Endodermal cell (in vitro differentiated cells): ENCODE measurements around the gene EYA2. TPM values are rescaled to one million over a fixed set of nuclear protein-coding genes. Genes with fewer than 3 reads are reported as not detected.

ENCODE experiments used
- DNase-seq: peaks from one replicate; pipeline ENCODE4 v3.0.0-alpha.2; 2017
- H3K27ac ChIP-seq: 2 replicates; pipeline ENCODE4 v1.5.1; 2013; ENCODE audit warnings: mild to moderate bottlenecking, low read depth, low read length, moderate library complexity
- H3K27me3 ChIP-seq: 2 replicates; pipeline ENCODE4 v1.6.1; 2013; ENCODE audit warnings: mild to moderate bottlenecking, low read length, moderate library complexity; ENCODE audit not compliant: insufficient read depth, control insufficient read depth, poor library complexity, severe bottlenecking
- H3K36me3 ChIP-seq: 2 replicates; pipeline ENCODE4 v1.7.0; 2013; ENCODE audit warnings: mild to moderate bottlenecking, low read length, moderate library complexity; ENCODE audit not compliant: control insufficient read depth, insufficient read depth
- H3K4me1 ChIP-seq: one replicate; pipeline ENCODE4 v1.7.0; 2013; ENCODE audit warnings: low read length; ENCODE audit not compliant: control insufficient read depth, insufficient read depth
- H3K4me3 ChIP-seq: 2 replicates; pipeline ENCODE4 v1.5.1; 2013; ENCODE audit warnings: mild to moderate bottlenecking, low read length, moderate library complexity
- H3K9ac ChIP-seq: 2 replicates; pipeline ENCODE4 v1.6.1; 2013; ENCODE audit warnings: mild to moderate bottlenecking, low read length, moderate library complexity; ENCODE audit not compliant: poor library complexity, severe bottlenecking; ENCODE audit errors: extremely low read depth
- H3K9me3 ChIP-seq: 2 replicates; pipeline ENCODE4 v1.6.1; 2013; ENCODE audit warnings: mild to moderate bottlenecking, low read length, moderate library complexity; ENCODE audit not compliant: control insufficient read depth
- H3K27ac Mint-ChIP-seq: 2 replicates; pipeline ENCODE4 v1.8.0; 2020; ENCODE audit warnings: mixed read lengths
- H3K27me3 Mint-ChIP-seq: 2 replicates; pipeline ENCODE4 v1.8.0; 2021; ENCODE audit warnings: mild to moderate bottlenecking, mixed read lengths; ENCODE audit not compliant: insufficient read depth
- H3K36me3 Mint-ChIP-seq: 2 replicates; pipeline ENCODE4 v1.8.0; 2020; ENCODE audit warnings: low read depth, mixed read lengths
- H3K4me1 Mint-ChIP-seq: 2 replicates; pipeline ENCODE4 v1.8.0; 2020; ENCODE audit warnings: mixed read lengths
- H3K4me3 Mint-ChIP-seq: 2 replicates; pipeline ENCODE4 v1.8.0; 2020; ENCODE audit warnings: mild to moderate bottlenecking, moderate library complexity, mixed read lengths
- H3K9me3 Mint-ChIP-seq: 2 replicates; pipeline ENCODE4 v1.8.0; 2020; ENCODE audit warnings: mild to moderate bottlenecking, mixed read lengths
- WGBS, 2 experiments: methylation state at CpG; one replicate each; pipeline versions ENCODE4 v1.1.5 to v1.1.7; 2013; ENCODE audit warnings: missing lambda C conversion rate in 2 of 2, mixed read lengths in 1 of 2; ENCODE audit not compliant: insufficient coverage in 1 of 2, insufficient read length in 1 of 2; 5-methylcytosine and 5-hydroxymethylcytosine counted together
- total RNA-seq, 2 donors: library from RNA; stranded (reverse); fragmentation: NEBNext Ultra II Directional in 1 of 2; extraction: Animal tissue kit (Norgen Biotek cat#: 25700) in 1 of 2; gene quantifications; 2 replicates in 1 of 2; 3 replicates in 1 of 2; pipeline ENCODE4 v1.2.1, GENCODE V29; 2021
- TF ChIP-seq, protein P1 (sequence below): fragments of 200-600 bp; sonication (generic); conservative IDR thresholded peaks from 2 replicates; pipeline ENCODE4 v1.5.0; 2021; ENCODE audit warnings: antibody characterized with exemption, mild to moderate bottlenecking

EYA2 gene
- total RNA-seq, 2 donors from 2014 or later: 9.1 to 18.0 TPM

- Mint-ChIP-seq H3K27ac (no peak overlapping the region), H3K9me3 (peaks cover 2% of the 10 kb centered on the region), H3K36me3 (peaks cover 22% of the 10 kb centered on the region), H3K4me3 (no peak overlapping the region), H3K4me1 (peaks cover 58% of the 10 kb centered on the region), H3K27me3 (peaks cover 5% of the 10 kb centered on the region)
- Histone ChIP-seq H3K27ac (no peak overlapping the region), H3K27me3 (no peaks in the 10 kb centered on the region), H3K36me3 (peaks cover 30% of the 10 kb centered on the region), H3K9ac (no peak overlapping the region), H3K4me3 (no peak overlapping the region), H3K4me1 (peaks cover 13% of the 10 kb centered on the region), H3K9me3 (no peaks in the 10 kb centered on the region)
- WGBS, 2 experiments: 94 to 100% methylated on average over 2 to 3 of the region's 3 CpGs
- DNase-seq: peak; percentile 35
- TF ChIP-seq, protein P1, sequence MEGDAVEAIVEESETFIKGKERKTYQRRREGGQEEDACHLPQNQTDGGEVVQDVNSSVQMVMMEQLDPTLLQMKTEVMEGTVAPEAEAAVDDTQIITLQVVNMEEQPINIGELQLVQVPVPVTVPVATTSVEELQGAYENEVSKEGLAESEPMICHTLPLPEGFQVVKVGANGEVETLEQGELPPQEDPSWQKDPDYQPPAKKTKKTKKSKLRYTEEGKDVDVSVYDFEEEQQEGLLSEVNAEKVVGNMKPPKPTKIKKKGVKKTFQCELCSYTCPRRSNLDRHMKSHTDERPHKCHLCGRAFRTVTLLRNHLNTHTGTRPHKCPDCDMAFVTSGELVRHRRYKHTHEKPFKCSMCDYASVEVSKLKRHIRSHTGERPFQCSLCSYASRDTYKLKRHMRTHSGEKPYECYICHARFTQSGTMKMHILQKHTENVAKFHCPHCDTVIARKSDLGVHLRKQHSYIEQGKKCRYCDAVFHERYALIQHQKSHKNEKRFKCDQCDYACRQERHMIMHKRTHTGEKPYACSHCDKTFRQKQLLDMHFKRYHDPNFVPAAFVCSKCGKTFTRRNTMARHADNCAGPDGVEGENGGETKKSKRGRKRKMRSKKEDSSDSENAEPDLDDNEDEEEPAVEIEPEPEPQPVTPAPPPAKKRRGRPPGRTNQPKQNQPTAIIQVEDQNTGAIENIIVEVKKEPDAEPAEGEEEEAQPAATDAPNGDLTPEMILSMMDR: no peak
These were observed 96.5 kb downstream of the EYA2 start for GRCh38 chr20:46991168-46991567.

GRCh38 chr20:46991880-46992639 lies 97.4 kb downstream of the EYA2 start:
- no peaks in the 10 kb centered on the region for H3K27me3 ChIP-seq
- H3K9me3 Mint-ChIP-seq: peaks cover 2% of the 10 kb centered on the region
- H3K4me3 Mint-ChIP-seq: no peak overlapping the region
- no peak overlapping the region for H3K4me3 ChIP-seq
- DNase-seq: peak; percentile 43
- H3K9ac ChIP-seq: no peak overlapping the region
- WGBS, 2 experiments: 59 to 84% methylated on average over 5 to 12 of the region's 12 CpGs
- H3K27ac ChIP-seq: no peak overlapping the region
- no peak overlapping the region for H3K27ac Mint-ChIP-seq
- H3K36me3 ChIP-seq: peaks cover 30% of the 10 kb centered on the region
- H3K36me3 Mint-ChIP-seq: peaks cover 22% of the 10 kb centered on the region
- H3K9me3 ChIP-seq: no peaks in the 10 kb centered on the region
- peaks cover 16% of the 10 kb centered on the region for H3K4me1 ChIP-seq
- H3K27me3 Mint-ChIP-seq: peaks cover 8% of the 10 kb centered on the region
- H3K4me1 Mint-ChIP-seq: peaks cover 62% of the 10 kb centered on the region
- TF ChIP-seq, protein P1: no peak

DNA sequence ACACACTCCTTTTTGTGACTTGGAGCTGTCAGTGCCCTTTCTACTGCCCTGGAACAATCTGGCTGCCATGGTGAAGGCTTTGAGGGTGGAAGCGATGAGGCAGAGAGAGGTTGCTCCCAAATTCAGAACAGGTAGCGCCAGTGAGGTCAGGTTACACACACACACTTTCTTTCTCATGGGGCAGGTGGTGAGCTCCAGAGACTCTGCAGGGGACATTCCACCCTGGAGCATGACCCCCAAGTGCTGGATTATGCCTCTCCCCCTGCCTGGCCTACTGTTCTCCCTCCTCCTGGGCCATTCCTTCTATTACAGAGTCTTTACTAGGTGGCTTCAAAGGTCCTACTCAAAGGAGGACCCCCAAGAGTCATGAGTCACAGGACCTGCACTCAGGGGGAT lies 98.0 kb downstream of the EYA2 start:
- Mint-ChIP-seq H3K36me3 (peaks cover 22% of the 10 kb centered on the region), H3K4me1 (peaks cover 68% of the 10 kb centered on the region), H3K9me3 (peaks cover 2% of the 10 kb centered on the region), H3K27ac (no peak overlapping the region), H3K27me3 (peaks cover 12% of the 10 kb centered on the region), H3K4me3 (no peak overlapping the region)
- TF ChIP-seq, protein P1: no peak
- H3K27me3 ChIP-seq: no peaks in the 10 kb centered on the region
- peaks cover 30% of the 10 kb centered on the region for H3K36me3 ChIP-seq
- 80 to 100% methylated on average over 1 to 2 of the region's 2 CpGs for WGBS, 2 experiments
- DNase-seq: peak; percentile 66
- H3K9me3 ChIP-seq: no peaks in the 10 kb centered on the region
- H3K27ac ChIP-seq: no peak overlapping the region
- no peak overlapping the region for H3K4me3 ChIP-seq
- no peak overlapping the region for H3K9ac ChIP-seq
- H3K4me1 ChIP-seq: peaks cover 16% of the 10 kb centered on the region
